HEK293 (cell line): ENCODE measurements around the gene HRH2.

ENCODE experiments used
- MEIS1 ChIP-seq: sonication (generic); formaldehyde crosslinking; IDR thresholded peaks from 2 replicates; pipeline ENCODE4 v1.8.1; 2022; ENCODE audit warnings: missing genetic modification reagents, mild to moderate bottlenecking, borderline replicate concordance
- RBAK ChIP-seq: fragments of 450-650 bp; formaldehyde crosslinking; IDR thresholded peaks from 2 replicates; pipeline ENCODE4 v1.5.1; 2016; ENCODE audit warnings: missing biosample characterization, missing genetic modification characterization
- YY1 ChIP-seq: fragments of 450-650 bp; formaldehyde crosslinking; IDR thresholded peaks from 2 replicates; pipeline ENCODE4 v1.5.1; 2018; ENCODE audit warnings: missing biosample characterization, missing genetic modification characterization
- ZNF292 ChIP-seq: fragments of 450-650 bp; formaldehyde crosslinking; IDR thresholded peaks from 2 replicates; pipeline ENCODE4 v1.5.1; 2016; ENCODE audit warnings: low read depth, missing biosample characterization, missing genetic modification characterization, borderline replicate concordance
- ZNF404 ChIP-seq: fragments of 450-650 bp; formaldehyde crosslinking; IDR thresholded peaks from 2 replicates; pipeline ENCODE4 v1.5.1; 2017; ENCODE audit warnings: missing biosample characterization, missing genetic modification characterization
- TF ChIP-seq, protein P1 (sequence below): fragments of 450-650 bp; formaldehyde crosslinking; IDR thresholded peaks from 2 replicates; pipeline ENCODE4 v1.5.0; 2017; ENCODE audit warnings: missing biosample characterization, missing genetic modification characterization, borderline replicate concordance
- TF ChIP-seq, protein P2 (sequence below): fragments of 450-650 bp; formaldehyde crosslinking; IDR thresholded peaks from 2 replicates; pipeline ENCODE4 v1.5.1; 2016; ENCODE audit warnings: missing biosample characterization, missing genetic modification characterization
- TF ChIP-seq, protein P3 (sequence below): fragments of 450-650 bp; formaldehyde crosslinking; IDR thresholded peaks from 2 replicates; pipeline ENCODE4 v1.5.1; 2016; ENCODE audit warnings: missing biosample characterization, missing genetic modification characterization
- TF ChIP-seq, protein P4 (sequence below): fragments of 450-650 bp; formaldehyde crosslinking; IDR thresholded peaks from 2 replicates; pipeline ENCODE4 v1.5.1; 2017; ENCODE audit warnings: missing biosample characterization, missing genetic modification characterization
- TF ChIP-seq, protein P5 (sequence below): fragments of 450-650 bp; formaldehyde crosslinking; IDR thresholded peaks from 2 replicates; pipeline ENCODE4 v1.5.1; 2016; ENCODE audit warnings: missing biosample characterization, missing genetic modification characterization

DNA sequence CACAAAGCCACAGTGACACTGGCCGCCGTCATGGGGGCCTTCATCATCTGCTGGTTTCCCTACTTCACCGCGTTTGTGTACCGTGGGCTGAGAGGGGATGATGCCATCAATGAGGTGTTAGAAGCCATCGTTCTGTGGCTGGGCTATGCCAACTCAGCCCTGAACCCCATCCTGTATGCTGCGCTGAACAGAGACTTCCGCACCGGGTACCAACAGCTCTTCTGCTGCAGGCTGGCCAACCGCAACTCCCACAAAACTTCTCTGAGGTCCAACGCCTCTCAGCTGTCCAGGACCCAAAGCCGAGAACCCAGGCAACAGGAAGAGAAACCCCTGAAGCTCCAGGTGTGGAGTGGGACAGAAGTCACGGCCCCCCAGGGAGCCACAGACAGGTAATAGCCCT lies 26.1 kb downstream of the HRH2 start:
- TF ChIP-seq, protein P1, sequence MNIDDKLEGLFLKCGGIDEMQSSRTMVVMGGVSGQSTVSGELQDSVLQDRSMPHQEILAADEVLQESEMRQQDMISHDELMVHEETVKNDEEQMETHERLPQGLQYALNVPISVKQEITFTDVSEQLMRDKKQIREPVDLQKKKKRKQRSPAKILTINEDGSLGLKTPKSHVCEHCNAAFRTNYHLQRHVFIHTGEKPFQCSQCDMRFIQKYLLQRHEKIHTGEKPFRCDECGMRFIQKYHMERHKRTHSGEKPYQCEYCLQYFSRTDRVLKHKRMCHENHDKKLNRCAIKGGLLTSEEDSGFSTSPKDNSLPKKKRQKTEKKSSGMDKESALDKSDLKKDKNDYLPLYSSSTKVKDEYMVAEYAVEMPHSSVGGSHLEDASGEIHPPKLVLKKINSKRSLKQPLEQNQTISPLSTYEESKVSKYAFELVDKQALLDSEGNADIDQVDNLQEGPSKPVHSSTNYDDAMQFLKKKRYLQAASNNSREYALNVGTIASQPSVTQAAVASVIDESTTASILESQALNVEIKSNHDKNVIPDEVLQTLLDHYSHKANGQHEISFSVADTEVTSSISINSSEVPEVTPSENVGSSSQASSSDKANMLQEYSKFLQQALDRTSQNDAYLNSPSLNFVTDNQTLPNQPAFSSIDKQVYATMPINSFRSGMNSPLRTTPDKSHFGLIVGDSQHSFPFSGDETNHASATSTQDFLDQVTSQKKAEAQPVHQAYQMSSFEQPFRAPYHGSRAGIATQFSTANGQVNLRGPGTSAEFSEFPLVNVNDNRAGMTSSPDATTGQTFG (tag by site-specific recombination): no peak
- TF ChIP-seq YY1 (no peak), ZNF292 (no peak), MEIS1 (CRISPR knock-in tag) (no peak), ZNF404 (no peak), RBAK (tag by site-specific recombination) (no peak)
- TF ChIP-seq, protein P2, sequence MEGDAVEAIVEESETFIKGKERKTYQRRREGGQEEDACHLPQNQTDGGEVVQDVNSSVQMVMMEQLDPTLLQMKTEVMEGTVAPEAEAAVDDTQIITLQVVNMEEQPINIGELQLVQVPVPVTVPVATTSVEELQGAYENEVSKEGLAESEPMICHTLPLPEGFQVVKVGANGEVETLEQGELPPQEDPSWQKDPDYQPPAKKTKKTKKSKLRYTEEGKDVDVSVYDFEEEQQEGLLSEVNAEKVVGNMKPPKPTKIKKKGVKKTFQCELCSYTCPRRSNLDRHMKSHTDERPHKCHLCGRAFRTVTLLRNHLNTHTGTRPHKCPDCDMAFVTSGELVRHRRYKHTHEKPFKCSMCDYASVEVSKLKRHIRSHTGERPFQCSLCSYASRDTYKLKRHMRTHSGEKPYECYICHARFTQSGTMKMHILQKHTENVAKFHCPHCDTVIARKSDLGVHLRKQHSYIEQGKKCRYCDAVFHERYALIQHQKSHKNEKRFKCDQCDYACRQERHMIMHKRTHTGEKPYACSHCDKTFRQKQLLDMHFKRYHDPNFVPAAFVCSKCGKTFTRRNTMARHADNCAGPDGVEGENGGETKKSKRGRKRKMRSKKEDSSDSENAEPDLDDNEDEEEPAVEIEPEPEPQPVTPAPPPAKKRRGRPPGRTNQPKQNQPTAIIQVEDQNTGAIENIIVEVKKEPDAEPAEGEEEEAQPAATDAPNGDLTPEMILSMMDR (tag by site-specific recombination): no peak
- TF ChIP-seq, protein P3, sequence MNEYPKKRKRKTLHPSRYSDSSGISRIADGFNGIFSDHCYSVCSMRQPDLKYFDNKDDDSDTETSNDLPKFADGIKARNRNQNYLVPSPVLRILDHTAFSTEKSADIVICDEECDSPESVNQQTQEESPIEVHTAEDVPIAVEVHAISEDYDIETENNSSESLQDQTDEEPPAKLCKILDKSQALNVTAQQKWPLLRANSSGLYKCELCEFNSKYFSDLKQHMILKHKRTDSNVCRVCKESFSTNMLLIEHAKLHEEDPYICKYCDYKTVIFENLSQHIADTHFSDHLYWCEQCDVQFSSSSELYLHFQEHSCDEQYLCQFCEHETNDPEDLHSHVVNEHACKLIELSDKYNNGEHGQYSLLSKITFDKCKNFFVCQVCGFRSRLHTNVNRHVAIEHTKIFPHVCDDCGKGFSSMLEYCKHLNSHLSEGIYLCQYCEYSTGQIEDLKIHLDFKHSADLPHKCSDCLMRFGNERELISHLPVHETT (tag by site-specific recombination): no peak
- TF ChIP-seq, protein P4, sequence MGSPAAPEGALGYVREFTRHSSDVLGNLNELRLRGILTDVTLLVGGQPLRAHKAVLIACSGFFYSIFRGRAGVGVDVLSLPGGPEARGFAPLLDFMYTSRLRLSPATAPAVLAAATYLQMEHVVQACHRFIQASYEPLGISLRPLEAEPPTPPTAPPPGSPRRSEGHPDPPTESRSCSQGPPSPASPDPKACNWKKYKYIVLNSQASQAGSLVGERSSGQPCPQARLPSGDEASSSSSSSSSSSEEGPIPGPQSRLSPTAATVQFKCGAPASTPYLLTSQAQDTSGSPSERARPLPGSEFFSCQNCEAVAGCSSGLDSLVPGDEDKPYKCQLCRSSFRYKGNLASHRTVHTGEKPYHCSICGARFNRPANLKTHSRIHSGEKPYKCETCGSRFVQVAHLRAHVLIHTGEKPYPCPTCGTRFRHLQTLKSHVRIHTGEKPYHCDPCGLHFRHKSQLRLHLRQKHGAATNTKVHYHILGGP: no peak
- TF ChIP-seq, protein P5, sequence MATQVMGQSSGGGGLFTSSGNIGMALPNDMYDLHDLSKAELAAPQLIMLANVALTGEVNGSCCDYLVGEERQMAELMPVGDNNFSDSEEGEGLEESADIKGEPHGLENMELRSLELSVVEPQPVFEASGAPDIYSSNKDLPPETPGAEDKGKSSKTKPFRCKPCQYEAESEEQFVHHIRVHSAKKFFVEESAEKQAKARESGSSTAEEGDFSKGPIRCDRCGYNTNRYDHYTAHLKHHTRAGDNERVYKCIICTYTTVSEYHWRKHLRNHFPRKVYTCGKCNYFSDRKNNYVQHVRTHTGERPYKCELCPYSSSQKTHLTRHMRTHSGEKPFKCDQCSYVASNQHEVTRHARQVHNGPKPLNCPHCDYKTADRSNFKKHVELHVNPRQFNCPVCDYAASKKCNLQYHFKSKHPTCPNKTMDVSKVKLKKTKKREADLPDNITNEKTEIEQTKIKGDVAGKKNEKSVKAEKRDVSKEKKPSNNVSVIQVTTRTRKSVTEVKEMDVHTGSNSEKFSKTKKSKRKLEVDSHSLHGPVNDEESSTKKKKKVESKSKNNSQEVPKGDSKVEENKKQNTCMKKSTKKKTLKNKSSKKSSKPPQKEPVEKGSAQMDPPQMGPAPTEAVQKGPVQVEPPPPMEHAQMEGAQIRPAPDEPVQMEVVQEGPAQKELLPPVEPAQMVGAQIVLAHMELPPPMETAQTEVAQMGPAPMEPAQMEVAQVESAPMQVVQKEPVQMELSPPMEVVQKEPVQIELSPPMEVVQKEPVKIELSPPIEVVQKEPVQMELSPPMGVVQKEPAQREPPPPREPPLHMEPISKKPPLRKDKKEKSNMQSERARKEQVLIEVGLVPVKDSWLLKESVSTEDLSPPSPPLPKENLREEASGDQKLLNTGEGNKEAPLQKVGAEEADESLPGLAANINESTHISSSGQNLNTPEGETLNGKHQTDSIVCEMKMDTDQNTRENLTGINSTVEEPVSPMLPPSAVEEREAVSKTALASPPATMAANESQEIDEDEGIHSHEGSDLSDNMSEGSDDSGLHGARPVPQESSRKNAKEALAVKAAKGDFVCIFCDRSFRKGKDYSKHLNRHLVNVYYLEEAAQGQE (tag by site-specific recombination): no peak
